Neural cell (in vitro differentiated cells): ENCODE measurements around the gene PPP1R3G.

Source experiments
- CTCF ChIP-seq: fragments of 450-650 bp; IDR thresholded peaks from 2 replicates; pipeline ENCODE4 v1.5.1; 2014; ENCODE audit warnings: antibody characterized with exemption, mild to moderate bottlenecking, moderate library complexity; ENCODE audit not compliant: poor library complexity, severe bottlenecking
- EP300 ChIP-seq: fragments of 450-650 bp; conservative IDR thresholded peaks from 2 replicates; pipeline ENCODE4 v1.6.1; 2014; ENCODE audit warnings: antibody characterized with exemption, mild to moderate bottlenecking, moderate library complexity; ENCODE audit not compliant: poor library complexity, severe bottlenecking
- EZH2 ChIP-seq: fragments of 200-600, 300-800 bp; shearing (Covaris generic), sonication (generic); IDR thresholded peaks from 2 replicates; pipeline ENCODE4 v1.6.1; 2014; ENCODE audit warnings: antibody characterized with exemption, low read length, borderline replicate concordance, mild to moderate bottlenecking; ENCODE audit not compliant: insufficient read depth, poor library complexity, severe bottlenecking
- MXI1 ChIP-seq: fragments of 450-650 bp; conservative IDR thresholded peaks from 2 replicates; pipeline ENCODE4 v1.6.1; 2014; ENCODE audit warnings: antibody characterized with exemption, mild to moderate bottlenecking; ENCODE audit not compliant: poor library complexity, severe bottlenecking
- POLR2AphosphoS5 ChIP-seq: IDR thresholded peaks from 2 replicates; pipeline ENCODE4 v1.6.1; 2012
- RAD21 ChIP-seq: fragments of 450-650 bp; conservative IDR thresholded peaks from 2 replicates; pipeline ENCODE4 v1.6.1; 2014; ENCODE audit warnings: antibody characterized with exemption, mild to moderate bottlenecking, moderate library complexity
- REST ChIP-seq: IDR thresholded peaks from 2 replicates; pipeline ENCODE4 v1.6.1; 2012; ENCODE audit warnings: borderline replicate concordance
- SMC3 ChIP-seq: fragments of 450-650 bp; conservative IDR thresholded peaks from 2 replicates; pipeline ENCODE4 v1.6.1; 2014; ENCODE audit warnings: antibody characterized with exemption, mild to moderate bottlenecking, moderate library complexity; ENCODE audit not compliant: poor library complexity
- TAF1 ChIP-seq: IDR thresholded peaks from 2 replicates; pipeline ENCODE4 v1.6.1; 2012; ENCODE audit warnings: low read depth

GRCh38 chr6:5083307-5083583, 1.9 kb upstream of the PPP1R3G start:
- no peak for TF ChIP-seq SMC3
- no peak for TF ChIP-seq CTCF
- no peak for TF ChIP-seq RAD21
- no peak for TF ChIP-seq REST
- no peak for TF ChIP-seq POLR2AphosphoS5
- TF ChIP-seq MXI1 = no peak
- TF ChIP-seq EP300 = no peak
- TF ChIP-seq TAF1 = no peak
- TF ChIP-seq EZH2 = no peak
